Measurements from ENCODE around the gene LDLRAP1.

Gene LDLRAP1

DNA sequence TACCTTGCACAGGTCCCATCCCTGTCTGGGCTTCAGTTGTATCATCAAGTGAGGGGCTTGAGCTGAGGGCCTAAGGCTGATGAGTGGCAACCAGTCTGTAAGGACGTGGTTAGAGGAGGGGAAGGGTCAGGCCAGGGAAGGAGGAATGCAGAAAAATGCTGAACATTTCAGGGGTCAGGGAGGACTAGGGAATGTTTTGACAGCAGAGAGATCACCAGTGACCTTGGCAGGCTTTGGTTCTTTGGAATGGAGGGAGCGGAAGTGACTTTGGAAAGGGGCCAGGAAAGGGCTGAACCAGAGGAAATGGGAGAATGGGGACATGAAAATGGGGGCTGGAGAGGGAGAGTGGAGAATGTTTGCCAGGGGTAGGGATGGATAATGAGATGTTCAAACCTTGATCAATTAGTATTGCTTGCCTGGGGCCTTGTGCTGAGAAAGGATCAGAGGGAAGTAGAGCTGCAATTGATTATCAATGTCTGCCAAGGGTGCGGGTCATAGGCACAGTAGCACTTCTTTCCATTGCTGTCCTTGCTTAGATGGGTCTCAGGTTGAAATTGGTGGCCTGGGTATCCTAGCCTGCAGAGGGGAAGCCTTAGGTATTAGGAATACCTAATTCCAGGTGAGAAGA lies 7.4 kb downstream of the LDLRAP1 start:
- H3K4me2 ChIP-seq (ENCODE audit: low read depth, low read length, poor library complexity, severe bottlenecking) = no peak overlapping the region

DNA sequence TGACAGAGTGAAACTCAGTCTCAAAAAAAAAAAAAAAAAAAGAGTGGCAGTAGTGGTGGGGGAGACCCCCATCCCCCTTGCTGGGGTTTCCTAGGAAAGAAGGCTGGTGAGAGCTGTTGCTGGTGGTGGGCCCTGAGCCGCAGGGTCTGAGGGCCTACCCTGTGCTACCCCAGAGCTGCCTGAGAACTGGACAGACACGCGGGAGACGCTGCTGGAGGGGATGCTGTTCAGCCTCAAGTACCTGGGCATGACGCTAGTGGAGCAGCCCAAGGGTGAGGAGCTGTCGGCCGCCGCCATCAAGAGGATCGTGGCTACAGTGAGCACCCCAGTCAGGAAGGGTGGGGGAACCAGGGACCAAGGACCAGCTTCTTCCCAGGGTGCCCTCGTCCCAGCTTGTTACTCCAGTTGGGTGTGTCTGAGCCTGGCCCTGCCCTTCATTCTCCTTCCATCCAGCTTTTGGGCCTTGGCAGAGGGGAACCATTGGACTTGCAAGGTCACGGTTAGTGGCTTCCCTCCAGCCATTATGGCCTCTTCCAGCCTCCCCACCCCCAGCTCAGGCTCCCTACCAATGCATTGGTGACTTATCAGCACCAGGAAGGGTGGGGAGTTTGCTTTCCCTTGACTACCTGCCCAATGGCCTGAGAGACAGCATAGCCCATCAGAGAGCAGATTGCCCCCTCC lies 10.5 kb downstream of the LDLRAP1 start:
- Histone ChIP-seq H3K27me3 (ENCODE audit: low read length) (no peaks in the 10 kb centered on the region), H3K27ac (ENCODE audit: low read depth, low read length) (no peak overlapping the region), H3K79me2 (ENCODE audit: insufficient read depth, low read length) (no peaks in the 10 kb centered on the region), H4K20me1 (ENCODE audit: low read depth, low read length) (no peaks in the 10 kb centered on the region), H3K9me3 (ENCODE audit: insufficient read depth, low read length) (no peaks in the 10 kb centered on the region), H3F3A (ENCODE audit: insufficient read depth) (peaks cover 5% of the 10 kb centered on the region; the same call in 1 of the 2 replicates), H3K36me3 (ENCODE audit: low read length) (no peaks in the 10 kb centered on the region), H3K9me2 (replicated peaks; ENCODE audit: insufficient read depth, low read length) (no peaks in the 10 kb centered on the region), H3K9ac (ENCODE audit: low read length) (no peak overlapping the region), H3K4me2 (ENCODE audit: low read depth, low read length, poor library complexity, severe bottlenecking) (no peak overlapping the region), H2AFZ (ENCODE audit: low read depth, low read length, severe bottlenecking) (no peak overlapping the region), H3K4me3 (ENCODE audit: insufficient read depth, low read length, poor library complexity, severe bottlenecking) (no peak overlapping the region)
- no peak for TF ChIP-seq EZH2phosphoT487 (conservative IDR thresholded peaks at IDR 0.05; ENCODE audit: low read length)
- TF ChIP-seq, protein P1, sequence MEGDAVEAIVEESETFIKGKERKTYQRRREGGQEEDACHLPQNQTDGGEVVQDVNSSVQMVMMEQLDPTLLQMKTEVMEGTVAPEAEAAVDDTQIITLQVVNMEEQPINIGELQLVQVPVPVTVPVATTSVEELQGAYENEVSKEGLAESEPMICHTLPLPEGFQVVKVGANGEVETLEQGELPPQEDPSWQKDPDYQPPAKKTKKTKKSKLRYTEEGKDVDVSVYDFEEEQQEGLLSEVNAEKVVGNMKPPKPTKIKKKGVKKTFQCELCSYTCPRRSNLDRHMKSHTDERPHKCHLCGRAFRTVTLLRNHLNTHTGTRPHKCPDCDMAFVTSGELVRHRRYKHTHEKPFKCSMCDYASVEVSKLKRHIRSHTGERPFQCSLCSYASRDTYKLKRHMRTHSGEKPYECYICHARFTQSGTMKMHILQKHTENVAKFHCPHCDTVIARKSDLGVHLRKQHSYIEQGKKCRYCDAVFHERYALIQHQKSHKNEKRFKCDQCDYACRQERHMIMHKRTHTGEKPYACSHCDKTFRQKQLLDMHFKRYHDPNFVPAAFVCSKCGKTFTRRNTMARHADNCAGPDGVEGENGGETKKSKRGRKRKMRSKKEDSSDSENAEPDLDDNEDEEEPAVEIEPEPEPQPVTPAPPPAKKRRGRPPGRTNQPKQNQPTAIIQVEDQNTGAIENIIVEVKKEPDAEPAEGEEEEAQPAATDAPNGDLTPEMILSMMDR (IDR thresholded peaks at IDR 0.05; ENCODE audit: insufficient read depth, low read length, poor library complexity, severe bottlenecking) = no peak

More for the DNA sequence above, 7.4 kb downstream of the LDLRAP1 start:
- no peak overlapping the region for H3K27ac ChIP-seq (ENCODE audit: low read depth, low read length)
- no peak overlapping the region for H3K4me3 ChIP-seq (ENCODE audit: insufficient read depth, low read length, poor library complexity, severe bottlenecking)
- H3F3A ChIP-seq (ENCODE audit: insufficient read depth) = peaks cover 7% of the 10 kb centered on the region; the same call in 1 of the 2 replicates
- H3K79me2 ChIP-seq (ENCODE audit: insufficient read depth, low read length) = no peaks in the 10 kb centered on the region
- no peaks in the 10 kb centered on the region for H3K9me3 ChIP-seq (ENCODE audit: insufficient read depth, low read length)
- TF ChIP-seq, protein P1 (IDR thresholded peaks at IDR 0.05; ENCODE audit: insufficient read depth, low read length, poor library complexity, severe bottlenecking) = no peak
- no peak for TF ChIP-seq EZH2phosphoT487 (conservative IDR thresholded peaks at IDR 0.05; ENCODE audit: low read length)
- no peak overlapping the region for H3K9ac ChIP-seq (ENCODE audit: low read length)
- H4K20me1 ChIP-seq (ENCODE audit: low read depth, low read length) = no peaks in the 10 kb centered on the region
- H3K27me3 ChIP-seq (ENCODE audit: low read length) = no peaks in the 10 kb centered on the region
- no peaks in the 10 kb centered on the region for H3K36me3 ChIP-seq (ENCODE audit: low read length)
- H3K9me2 ChIP-seq (replicated peaks; ENCODE audit: insufficient read depth, low read length) = no peaks in the 10 kb centered on the region
- no peak overlapping the region for H2AFZ ChIP-seq (ENCODE audit: low read depth, low read length, severe bottlenecking)

DNA sequence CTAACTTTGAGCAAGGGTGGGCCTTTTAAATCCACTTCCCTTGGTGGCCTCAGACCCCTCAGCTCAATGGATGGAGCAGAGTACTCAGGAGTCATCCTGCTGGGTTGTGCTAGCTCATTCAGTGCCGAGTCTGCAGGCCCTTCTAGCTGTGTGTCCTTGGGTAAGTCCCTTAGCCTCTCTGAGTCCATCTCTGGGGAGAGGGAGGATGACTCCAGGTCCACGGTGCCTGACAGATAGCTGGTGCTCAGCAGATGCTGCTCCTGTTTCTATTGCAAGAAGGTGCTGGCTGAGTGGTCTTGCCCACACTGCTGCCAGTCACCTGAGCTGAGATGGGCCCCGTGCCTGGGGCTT lies 11.0 kb downstream of the LDLRAP1 start:
- Histone ChIP-seq H3K9ac (ENCODE audit: low read length) (no peak overlapping the region), H3K9me3 (ENCODE audit: insufficient read depth, low read length) (no peaks in the 10 kb centered on the region), H3K79me2 (ENCODE audit: insufficient read depth, low read length) (no peaks in the 10 kb centered on the region), H2AFZ (ENCODE audit: low read depth, low read length, severe bottlenecking) (no peak overlapping the region), H3K27ac (ENCODE audit: low read depth, low read length) (no peak overlapping the region), H3K4me2 (ENCODE audit: low read depth, low read length, poor library complexity, severe bottlenecking) (no peak overlapping the region), H4K20me1 (ENCODE audit: low read depth, low read length) (no peaks in the 10 kb centered on the region), H3F3A (ENCODE audit: insufficient read depth) (0 out of 2 replicates have a peak, but pooled peaks cover 3% of the 10 kb centered on the region), H3K9me2 (replicated peaks; ENCODE audit: insufficient read depth, low read length) (no peaks in the 10 kb centered on the region), H3K36me3 (ENCODE audit: low read length) (no peaks in the 10 kb centered on the region), H3K27me3 (ENCODE audit: low read length) (no peaks in the 10 kb centered on the region), H3K4me3 (ENCODE audit: insufficient read depth, low read length, poor library complexity, severe bottlenecking) (no peak overlapping the region)
- TF ChIP-seq, protein P1 (IDR thresholded peaks at IDR 0.05; ENCODE audit: insufficient read depth, low read length, poor library complexity, severe bottlenecking) = no peak
- TF ChIP-seq EZH2phosphoT487 (conservative IDR thresholded peaks at IDR 0.05; ENCODE audit: low read length) = no peak
